ENCODE data around the gene CCR9.

DNA sequence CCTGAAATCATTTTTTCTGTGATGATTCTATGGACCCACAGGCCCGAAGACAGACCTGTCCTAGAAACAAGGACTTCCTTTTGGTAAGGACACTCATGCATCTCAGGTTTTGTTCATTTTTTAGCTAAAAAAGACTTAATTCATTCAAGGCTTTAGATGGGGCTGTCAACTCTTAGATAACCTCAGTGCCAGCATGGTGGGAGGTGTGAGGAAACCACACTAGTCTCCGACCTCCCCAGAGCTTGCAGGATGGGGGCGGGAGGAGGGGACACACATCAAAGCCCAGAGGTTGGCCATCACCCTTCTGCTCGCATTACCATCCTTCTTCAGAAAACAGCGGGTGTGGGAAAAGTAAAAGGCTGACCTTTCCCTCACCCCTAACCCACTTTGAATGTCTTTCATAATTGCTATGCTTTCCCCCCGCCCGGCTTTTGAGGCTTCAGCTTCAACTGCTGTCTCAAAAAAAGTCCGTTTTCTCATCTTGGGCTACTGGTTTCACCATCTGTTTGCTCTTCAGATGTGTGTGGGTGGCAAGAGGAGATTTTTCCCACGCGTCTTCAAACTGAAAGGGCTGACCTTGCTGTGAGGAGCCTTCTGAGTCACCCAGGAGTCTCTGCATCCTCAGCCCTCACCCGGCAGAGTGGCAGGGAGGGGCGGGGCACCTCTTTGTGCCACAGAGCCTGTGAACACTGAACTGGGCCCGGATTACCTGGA lies 29.3 kb downstream of the CCR9 start:
- TF ChIP-seq POLR2A (IDR thresholded peaks at IDR 0.05; ENCODE audit: low read depth) = no peak
- TF ChIP-seq CTCF (IDR thresholded peaks at IDR 0.05) = no peak
- no peak for TF ChIP-seq EP300 (IDR thresholded peaks at IDR 0.05)
- no peak for TF ChIP-seq POLR2AphosphoS5 (IDR thresholded peaks at IDR 0.05)

Data from esophagus muscularis mucosa (tissue), 4 donors.